SK-N-SH (cell line): ENCODE results near the gene C1QC.

Source experiments
- CTCF ChIP-seq: fragments of 200-600 bp; sonication (generic); IDR thresholded peaks from 2 replicates; pipeline ENCODE4 v1.6.1; 2017; ENCODE audit warnings: antibody characterized with exemption, mild to moderate bottlenecking, moderate library complexity
- GABPA ChIP-seq: IDR thresholded peaks from 2 replicates; pipeline ENCODE4 v1.4.0; 2012; ENCODE audit warnings: low read depth, mild to moderate bottlenecking
- MEF2A ChIP-seq: IDR thresholded peaks from 2 replicates; pipeline ENCODE4 v1.4.0; 2012; ENCODE audit warnings: low read depth, borderline replicate concordance
- SMC3 ChIP-seq: IDR thresholded peaks from 2 replicates; pipeline ENCODE4 v1.6.1; 2012; ENCODE audit warnings: low read depth, low read length, improper control_type of control experiment
- YY1 ChIP-seq: IDR thresholded peaks from 2 replicates; pipeline ENCODE4 v1.4.0; 2012; ENCODE audit warnings: low read depth, mild to moderate bottlenecking

GRCh38 chr1:22674410-22674749 is 30.9 kb downstream of the C1QC start:
- no peak for TF ChIP-seq CTCF
- no peak for TF ChIP-seq MEF2A
- TF ChIP-seq SMC3: no peak
- no peak for TF ChIP-seq GABPA
- TF ChIP-seq YY1: no peak
